RWPE2 (cell line): ENCODE data around the gene TCEA2.

Experiments used
- ATAC-seq: fragments of 200-7000 bp; cut with Tn5 transposase; 3 replicates; pipeline ENCODE4 v1.9.1; 2021; ENCODE audit warnings: low read depth
- DNase-seq: peaks from one replicate; pipeline ENCODE4 v3.0.0-alpha.2; 2020; ENCODE audit warnings: low spot score
- H3K27ac ChIP-seq: fragments of 450-650 bp; 2 replicates; pipeline ENCODE4 v1.5.1; 2017; ENCODE audit warnings: mild to moderate bottlenecking; ENCODE audit not compliant: poor library complexity, severe bottlenecking
- H3K27me3 ChIP-seq: fragments of 250-450 bp; sonication (Bioruptor Pico); 2 replicates; pipeline ENCODE4 v1.5.1; 2021; ENCODE audit warnings: mild to moderate bottlenecking, moderate library complexity; ENCODE audit not compliant: insufficient read depth, poor library complexity, severe bottlenecking
- H3K36me3 ChIP-seq: fragments of 250-450 bp; sonication (Bioruptor Pico); 2 replicates; pipeline ENCODE4 v1.5.1; 2020; ENCODE audit warnings: low read depth, mild to moderate bottlenecking, moderate library complexity
- H3K4me1 ChIP-seq: fragments of 250-450 bp; sonication (Bioruptor Pico); 2 replicates; pipeline ENCODE4 v1.5.1; 2021; ENCODE audit warnings: mild to moderate bottlenecking, moderate library complexity; ENCODE audit not compliant: insufficient read depth, poor library complexity, severe bottlenecking
- H3K4me3 ChIP-seq: fragments of 250-450 bp; sonication (Bioruptor Pico); 2 replicates; pipeline ENCODE4 v1.5.1; 2021; ENCODE audit warnings: mild to moderate bottlenecking, moderate library complexity; ENCODE audit not compliant: severe bottlenecking
- H3K9me3 ChIP-seq: fragments of 250-450 bp; sonication (Bioruptor Pico); 2 replicates; pipeline ENCODE4 v1.5.1; 2021; ENCODE audit warnings: mild to moderate bottlenecking, moderate library complexity; ENCODE audit not compliant: severe bottlenecking
- CTCF ChIP-seq: fragments of 450-650 bp; IDR thresholded peaks from one replicate; pipeline ENCODE4 v1.5.1; 2017; ENCODE audit warnings: mild to moderate bottlenecking, moderate library complexity; ENCODE audit not compliant: poor library complexity, severe bottlenecking

Gene TCEA2

GRCh38 chr20:64051561-64052325, 11.3 kb upstream of the TCEA2 start:
- Histone ChIP-seq H3K27ac (no peak overlapping the region), H3K9me3 (no peaks in the 10 kb centered on the region), H3K36me3 (no peaks in the 10 kb centered on the region), H3K4me1 (no peaks in the 10 kb centered on the region), H3K4me3 (no peak overlapping the region), H3K27me3 (peaks cover 40% of the 10 kb centered on the region)
- no peak for DNase-seq
- TF ChIP-seq CTCF, result no peak
- ATAC-seq, result no peak

GRCh38 chr20:64052326-64052722, 10.7 kb upstream of the TCEA2 start:
- Histone ChIP-seq H3K27me3 (peaks cover 34% of the 10 kb centered on the region), H3K27ac (no peak overlapping the region), H3K9me3 (no peaks in the 10 kb centered on the region), H3K4me1 (no peaks in the 10 kb centered on the region), H3K36me3 (no peaks in the 10 kb centered on the region), H3K4me3 (no peak overlapping the region)
- TF ChIP-seq CTCF, result no peak
- DNase-seq (no peak), ATAC-seq (no peak)

GRCh38 chr20:64052987-64053840, 9.8 kb upstream of the TCEA2 start:
- no peak for TF ChIP-seq CTCF
- DNase-seq, result peak; percentile 88
- Histone ChIP-seq H3K4me1 (no peaks in the 10 kb centered on the region), H3K27me3 (peaks cover 25% of the 10 kb centered on the region), H3K9me3 (no peaks in the 10 kb centered on the region), H3K4me3 (no peak overlapping the region), H3K36me3 (no peaks in the 10 kb centered on the region), H3K27ac (no peak overlapping the region)
- no peak for ATAC-seq

- peaks cover 21% of the 10 kb centered on the region for H3K27me3 ChIP-seq
- H3K4me1 ChIP-seq, result no peaks in the 10 kb centered on the region
- H3K9me3 ChIP-seq, result no peaks in the 10 kb centered on the region
- no peak overlapping the region for H3K27ac ChIP-seq
- TF ChIP-seq CTCF, result peak; percentile 59
- no peak overlapping the region for H3K4me3 ChIP-seq
- H3K36me3 ChIP-seq, result no peaks in the 10 kb centered on the region
- DNase-seq, result peak; percentile 84
- peak; percentile 10; the same call in 2 of the 3 replicates for ATAC-seq
These were observed 8.9 kb upstream of the TCEA2 start for GRCh38 chr20:64053841-64054661.
